Measurements from ENCODE around the gene ELMO2. TPM values are rescaled to one million over a fixed set of nuclear protein-coding genes. Genes with fewer than 3 reads are reported as not detected.

Gene ELMO2
- total RNA-seq, 1 experiment from 2014 or later = 38.5 TPM

- BruUV-seq (replicated peaks) = no TSS peak
- intact Hi-C loops (cut with micrococcal nuclease; ENCODE audit: unreplicated experiment) = no loop called here
- POLR2A ChIA-PET (ENCODE audit: low non-redundant PET) = no interaction called here
- H3K4me3 ChIP-seq (ENCODE audit: low read depth, low read length, poor library complexity, severe bottlenecking) = no peak overlapping the region
- TF ChIP-seq CTCF (conservative IDR thresholded peaks at IDR 0.05; ENCODE audit: low read depth, low read length) (no peak), EZH2 (IDR thresholded peaks at IDR 0.05; ENCODE audit: borderline replicate concordance, low read depth, low read length, poor library complexity, severe bottlenecking) (no peak)
- no peaks in the 10 kb centered on the region for H3K4me1 ChIP-seq (ENCODE audit: insufficient read depth, low read length, poor library complexity, severe bottlenecking)
- H3K27ac ChIP-seq (ENCODE audit: low read depth, low read length, poor library complexity, severe bottlenecking) = no peak overlapping the region
- H3K36me3 ChIP-seq (ENCODE audit: insufficient read depth, low read length, poor library complexity, severe bottlenecking) = no peaks in the 10 kb centered on the region
- H3K9me3 ChIP-seq (ENCODE audit: low read depth, low read length, poor library complexity, severe bottlenecking) = no peaks in the 10 kb centered on the region
- CTCF ChIA-PET = no interaction called here
- peaks cover 88% of the 10 kb centered on the region for H3K27me3 ChIP-seq (replicated peaks; ENCODE audit: insufficient read depth, low read depth, low read length, poor library complexity)
- DNase-seq (ENCODE audit: low spot score) = no peak
Measured at GRCh38 chr20:46420878-46421277, 14.5 kb upstream of the ELMO2 start.

GRCh38 chr20:46419882-46420281, 13.5 kb upstream of the ELMO2 start:
- CTCF ChIA-PET = no interaction called here
- no peak for TF ChIP-seq EZH2 (IDR thresholded peaks at IDR 0.05; ENCODE audit: borderline replicate concordance, low read depth, low read length, poor library complexity, severe bottlenecking)
- no peak for TF ChIP-seq CTCF (conservative IDR thresholded peaks at IDR 0.05; ENCODE audit: low read depth, low read length)

DNA sequence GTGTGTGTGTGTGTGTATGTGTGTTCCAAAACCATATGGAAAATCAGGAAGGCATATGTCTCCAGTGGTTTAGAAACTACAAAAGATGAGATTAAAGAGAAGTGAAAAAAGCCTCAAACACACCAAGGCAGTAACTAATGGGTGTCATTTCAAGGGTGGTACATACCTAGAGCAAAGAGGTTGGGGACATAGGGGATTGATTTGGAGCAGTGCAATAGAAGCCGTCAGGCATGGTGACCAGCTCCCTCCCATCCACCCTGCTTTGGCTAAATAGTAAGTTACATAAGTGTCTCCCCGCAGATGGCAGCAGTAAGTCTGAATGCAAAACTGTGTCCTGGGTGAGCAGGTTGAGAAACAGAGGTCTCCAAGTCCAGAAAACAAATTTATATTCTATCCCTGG, 10.4 kb upstream of the ELMO2 start:
- POLR2A ChIA-PET (ENCODE audit: low non-redundant PET) = no interaction called here
- Histone ChIP-seq H3K9me3 (ENCODE audit: low read depth, low read length, poor library complexity, severe bottlenecking) (no peaks in the 10 kb centered on the region), H3K4me1 (ENCODE audit: insufficient read depth, low read length, poor library complexity, severe bottlenecking) (no peaks in the 10 kb centered on the region), H3K36me3 (ENCODE audit: insufficient read depth, low read length, poor library complexity, severe bottlenecking) (no peaks in the 10 kb centered on the region), H3K4me3 (ENCODE audit: low read depth, low read length, poor library complexity, severe bottlenecking) (no peak overlapping the region), H3K27me3 (replicated peaks; ENCODE audit: insufficient read depth, low read depth, low read length, poor library complexity) (peaks cover 82% of the 10 kb centered on the region), H3K27ac (ENCODE audit: low read depth, low read length, poor library complexity, severe bottlenecking) (no peak overlapping the region)
- no TSS peak for BruUV-seq (replicated peaks)
- intact Hi-C loops (cut with micrococcal nuclease; ENCODE audit: unreplicated experiment) = no loop called here
- DNase-seq (ENCODE audit: low spot score) = no peak
- TF ChIP-seq CTCF (conservative IDR thresholded peaks at IDR 0.05; ENCODE audit: low read depth, low read length) (no peak), EZH2 (IDR thresholded peaks at IDR 0.05; ENCODE audit: borderline replicate concordance, low read depth, low read length, poor library complexity, severe bottlenecking) (no peak)
- CTCF ChIA-PET = no interaction called here

More at GRCh38 chr20:46419882-46420281, 13.5 kb upstream of the ELMO2 start:
- no peaks in the 10 kb centered on the region for H3K36me3 ChIP-seq (ENCODE audit: insufficient read depth, low read length, poor library complexity, severe bottlenecking)
- peaks cover 88% of the 10 kb centered on the region for H3K27me3 ChIP-seq (replicated peaks; ENCODE audit: insufficient read depth, low read depth, low read length, poor library complexity)
- no TSS peak for BruUV-seq (replicated peaks)
- H3K9me3 ChIP-seq (ENCODE audit: low read depth, low read length, poor library complexity, severe bottlenecking) = no peaks in the 10 kb centered on the region
- intact Hi-C loops (cut with micrococcal nuclease; ENCODE audit: unreplicated experiment) = no loop called here
- POLR2A ChIA-PET (ENCODE audit: low non-redundant PET) = no interaction called here
- no peak overlapping the region for H3K4me3 ChIP-seq (ENCODE audit: low read depth, low read length, poor library complexity, severe bottlenecking)
- no peak for DNase-seq (ENCODE audit: low spot score)
- H3K4me1 ChIP-seq (ENCODE audit: insufficient read depth, low read length, poor library complexity, severe bottlenecking) = no peaks in the 10 kb centered on the region
- no peak overlapping the region for H3K27ac ChIP-seq (ENCODE audit: low read depth, low read length, poor library complexity, severe bottlenecking)

Data from A673 (cell line).